Calu3 (cell line): ENCODE data around the gene CCR5. TPM values are rescaled to one million over a fixed set of nuclear protein-coding genes. Genes with fewer than 3 reads are reported as not detected.

Experiments used
- BruUV-seq: library from RNA; stranded (reverse); fragments of 400-500 nt; replicated peaks from 2 replicates; lab custom pipeline; 2021; lab: Mats Ljungman, UMichigan
- CTCF ChIA-PET: fragments of 300-600 bp; sonication (Branson Sonifier 250); formaldehyde crosslinking; loops from one replicate; lab custom pipeline; 2022; ENCODE audit warnings: antibody characterized with exemption; lab: Charles Lee
- DNase-seq: peaks from one replicate; pipeline ENCODE4 v3.0.0; 2022
- H3K27ac Mint-ChIP-seq: one replicate; pipeline ENCODE4 v1.8.0; 2022; ENCODE audit warnings: mixed read lengths; ENCODE audit not compliant: unreplicated experiment
- H3K27me3 Mint-ChIP-seq: one replicate; pipeline ENCODE4 v1.8.0; 2022; ENCODE audit warnings: mixed read lengths; ENCODE audit not compliant: unreplicated experiment
- H3K36me3 Mint-ChIP-seq: one replicate; pipeline ENCODE4 v1.8.0; 2022; ENCODE audit warnings: mild to moderate bottlenecking, moderate library complexity, mixed read lengths; ENCODE audit not compliant: insufficient read depth, unreplicated experiment
- H3K4me1 Mint-ChIP-seq: one replicate; pipeline ENCODE4 v1.8.0; 2022; ENCODE audit warnings: mild to moderate bottlenecking, low read depth, mixed read lengths; ENCODE audit not compliant: unreplicated experiment
- H3K4me3 Mint-ChIP-seq: one replicate; pipeline ENCODE4 v1.8.0; 2022; ENCODE audit warnings: mild to moderate bottlenecking, low read depth, moderate library complexity, mixed read lengths; ENCODE audit not compliant: unreplicated experiment
- H3K9me3 Mint-ChIP-seq: one replicate; pipeline ENCODE4 v1.8.0; 2022; ENCODE audit warnings: low read depth, mixed read lengths; ENCODE audit not compliant: unreplicated experiment
- intact Hi-C: fragments of 100-400 bp; cut with micrococcal nuclease; formaldehyde crosslinking; loops from one replicate; pipeline ENCODE4 v1.10.0; 2022; ENCODE audit not compliant: unreplicated experiment
- total RNA-seq: library from RNA; stranded (reverse); gene quantifications from 2 replicates; pipeline ENCODE4 v1.2.3, GENCODE V29; 2022
- TF ChIP-seq, protein P1 (sequence below): fragments of 200-600 bp; IDR thresholded peaks from one replicate; pipeline ENCODE4 v1.8.0; 2022; ENCODE audit warnings: antibody characterized with exemption; ENCODE audit not compliant: unreplicated experiment

Gene CCR5
- total RNA-seq, 1 experiment from 2014 or later, result not detected

- no peaks in the 10 kb centered on the region for H3K9me3 Mint-ChIP-seq
- intact Hi-C loops, result loop anchor here (2.0 to 10.0 kb wide), 3 partner anchors 95 to 287 kb away; no protein-coding TSS in a partner anchor
- BruUV-seq, result no TSS peak
- H3K4me1 Mint-ChIP-seq, result peaks cover 8% of the 10 kb centered on the region
- DNase-seq, result no peak
- peaks cover 75% of the 10 kb centered on the region for H3K27me3 Mint-ChIP-seq
- TF ChIP-seq, protein P1, sequence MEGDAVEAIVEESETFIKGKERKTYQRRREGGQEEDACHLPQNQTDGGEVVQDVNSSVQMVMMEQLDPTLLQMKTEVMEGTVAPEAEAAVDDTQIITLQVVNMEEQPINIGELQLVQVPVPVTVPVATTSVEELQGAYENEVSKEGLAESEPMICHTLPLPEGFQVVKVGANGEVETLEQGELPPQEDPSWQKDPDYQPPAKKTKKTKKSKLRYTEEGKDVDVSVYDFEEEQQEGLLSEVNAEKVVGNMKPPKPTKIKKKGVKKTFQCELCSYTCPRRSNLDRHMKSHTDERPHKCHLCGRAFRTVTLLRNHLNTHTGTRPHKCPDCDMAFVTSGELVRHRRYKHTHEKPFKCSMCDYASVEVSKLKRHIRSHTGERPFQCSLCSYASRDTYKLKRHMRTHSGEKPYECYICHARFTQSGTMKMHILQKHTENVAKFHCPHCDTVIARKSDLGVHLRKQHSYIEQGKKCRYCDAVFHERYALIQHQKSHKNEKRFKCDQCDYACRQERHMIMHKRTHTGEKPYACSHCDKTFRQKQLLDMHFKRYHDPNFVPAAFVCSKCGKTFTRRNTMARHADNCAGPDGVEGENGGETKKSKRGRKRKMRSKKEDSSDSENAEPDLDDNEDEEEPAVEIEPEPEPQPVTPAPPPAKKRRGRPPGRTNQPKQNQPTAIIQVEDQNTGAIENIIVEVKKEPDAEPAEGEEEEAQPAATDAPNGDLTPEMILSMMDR, result no peak
- no peak overlapping the region for H3K4me3 Mint-ChIP-seq
- no peaks in the 10 kb centered on the region for H3K36me3 Mint-ChIP-seq
- CTCF ChIA-PET, result interaction anchor here (0.8 to 2.0 kb wide), 3 partner anchors 9 to 281 kb away, joined by 3 to 7 read pairs (median 3); partner anchors contain the start of gene CCR1
- no peak overlapping the region for H3K27ac Mint-ChIP-seq
These were observed 1.0 kb upstream of the CCR5 start for GRCh38 chr3:46369675-46370132.

GRCh38 chr3:46371519-46372340, 984 bp downstream of the CCR5 start:
- Mint-ChIP-seq H3K36me3 (no peaks in the 10 kb centered on the region), H3K27ac (no peak overlapping the region), H3K4me3 (no peak overlapping the region), H3K9me3 (no peaks in the 10 kb centered on the region), H3K4me1 (peaks cover 8% of the 10 kb centered on the region), H3K27me3 (peaks cover 79% of the 10 kb centered on the region)
- intact Hi-C loops, result loop anchor here (2.0 to 10.0 kb wide), 3 partner anchors 97 to 433 kb away; no protein-coding TSS in a partner anchor
- CTCF ChIA-PET, result interaction anchor here (1.1 to 1.6 kb wide), 3 partner anchors 95 to 157 kb away, joined by 4 to 5 read pairs (median 4); no protein-coding TSS in a partner anchor
- no TSS peak for BruUV-seq
- no peak for DNase-seq
- TF ChIP-seq, protein P1, result no peak

GRCh38 chr3:46372492-46373359, 2.0 kb downstream of the CCR5 start:
- no peak overlapping the region for H3K4me3 Mint-ChIP-seq
- intact Hi-C loops, result loop anchor here (2.0 to 10.0 kb wide), 3 partner anchors 98 to 434 kb away; no protein-coding TSS in a partner anchor
- H3K27ac Mint-ChIP-seq, result no peak overlapping the region
- TF ChIP-seq, protein P1, result peak; percentile 43
- CTCF ChIA-PET, result interaction anchor here (0.8 to 1.1 kb wide), 4 partner anchors 96 to 434 kb away, joined by 4 to 5 read pairs (median 4); partner anchors contain the start of gene CCR1
- no peaks in the 10 kb centered on the region for H3K9me3 Mint-ChIP-seq
- DNase-seq, result peak; percentile 23
- BruUV-seq, result no TSS peak
- peaks cover 8% of the 10 kb centered on the region for H3K4me1 Mint-ChIP-seq
- peaks cover 82% of the 10 kb centered on the region for H3K27me3 Mint-ChIP-seq
- no peaks in the 10 kb centered on the region for H3K36me3 Mint-ChIP-seq

- no peak for DNase-seq
- Mint-ChIP-seq H3K27me3 (peaks cover 68% of the 10 kb centered on the region), H3K4me1 (peaks cover 8% of the 10 kb centered on the region), H3K9me3 (no peaks in the 10 kb centered on the region), H3K27ac (no peak overlapping the region), H3K4me3 (no peak overlapping the region), H3K36me3 (no peaks in the 10 kb centered on the region)
- intact Hi-C loops, result loop anchor here (5.0 to 10.0 kb wide), 2 partner anchors 100 to 292 kb away; no protein-coding TSS in a partner anchor
- CTCF ChIA-PET, result interaction anchor here (0.5 to 1.2 kb wide), 2 partner anchors 166 to 276 kb away, joined by 3 to 4 read pairs; partner anchors contain the start of gene CCR1
- BruUV-seq, result no TSS peak
- TF ChIP-seq, protein P1, result no peak
These were observed 4.0 kb downstream of the CCR5 start for GRCh38 chr3:46374755-46375154.
